ENCODE results near the gene PRR23B. TPM values are rescaled to one million over a fixed set of nuclear protein-coding genes. Genes with fewer than 3 reads are reported as not detected.

PRR23B gene
- total RNA-seq, 1 donor from 2014 or later: not detected

DNA sequence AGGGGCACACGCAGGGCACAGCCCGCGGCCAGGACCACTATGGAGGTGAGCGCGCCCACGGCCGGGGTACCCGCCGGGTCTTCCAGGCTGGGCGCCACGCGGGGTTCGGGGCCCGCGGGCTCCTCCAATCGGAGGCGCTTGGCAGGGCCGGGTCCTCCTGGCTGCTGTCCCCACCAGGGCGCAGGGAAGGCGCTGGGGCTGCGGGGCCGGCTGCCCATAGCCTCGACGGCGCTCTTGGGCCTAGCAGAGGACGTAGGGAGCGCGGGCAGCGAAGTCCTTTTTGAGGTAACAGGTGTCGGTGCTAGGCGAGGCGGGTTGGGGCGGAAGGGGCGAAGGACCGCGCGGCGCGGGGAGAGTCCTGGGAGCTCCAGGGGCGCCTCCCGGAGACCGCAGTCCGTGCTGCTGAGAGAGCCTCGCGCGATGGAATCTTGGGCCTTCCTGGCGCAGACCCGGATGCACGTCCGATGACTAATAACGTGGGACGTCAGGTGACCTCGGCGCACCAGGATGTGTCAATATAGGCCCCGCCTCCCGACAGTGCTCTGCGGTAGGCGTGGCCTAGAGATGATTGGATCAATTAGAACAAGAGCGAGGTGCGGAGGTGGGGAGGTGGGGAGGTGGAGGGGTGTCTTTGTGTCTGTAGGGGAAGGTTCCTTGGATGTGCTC lies 14.5 kb downstream of the PRR23B start, which contains the start of gene PRR23A:
Gene PRR23A (minus strand): TSS at position 218 of the 666 bp plus-strand sequence. CDS start 0 bp downstream, at position 218.
- no peaks in the 10 kb centered on the region for H3K4me1 Mint-ChIP-seq (ENCODE audit: low read depth)
- H3K4me3 Mint-ChIP-seq: no peak within 1 kb of the TSS

DNA sequence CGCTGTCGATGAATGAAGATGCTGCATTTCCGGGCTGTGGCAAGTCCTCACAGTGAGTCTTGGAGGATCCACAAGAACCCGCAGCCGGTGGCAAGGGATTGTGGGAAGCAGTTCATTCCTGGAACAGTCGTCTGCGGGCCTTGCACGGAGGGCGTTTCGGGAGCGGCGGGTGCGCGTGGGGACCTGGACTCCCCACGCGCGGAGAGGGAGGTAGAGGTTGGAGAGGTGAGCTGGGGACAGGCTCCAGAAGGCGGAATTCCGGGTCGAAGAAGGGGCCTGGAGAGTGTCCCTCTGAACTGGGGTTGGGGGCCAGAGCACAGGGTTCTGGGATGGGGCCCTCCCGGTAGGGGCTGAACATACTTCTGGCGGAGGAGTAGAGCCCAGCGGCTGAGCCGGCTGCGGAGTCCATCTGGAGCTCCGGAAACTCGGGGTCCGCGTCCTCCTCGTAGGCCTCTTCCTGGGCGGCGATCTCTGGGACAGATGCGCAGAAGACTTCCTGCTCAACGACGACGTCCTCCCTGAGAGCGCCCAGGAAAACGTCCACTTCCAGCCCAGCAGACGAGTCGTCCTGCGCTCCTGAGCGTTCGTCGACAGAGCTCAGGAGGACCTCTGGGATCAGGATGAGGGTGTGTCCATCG lies 15.3 kb downstream of the PRR23B start:
- Mint-ChIP-seq H3K36me3 (ENCODE audit: low read depth) (no peaks in the 10 kb centered on the region), H3K27ac (no peak overlapping the region), H3K27me3 (ENCODE audit: insufficient read depth) (no peaks in the 10 kb centered on the region), H3K9me3 (peaks cover 13% of the 10 kb centered on the region), H3K4me3 (no peak overlapping the region), H3K4me1 (ENCODE audit: low read depth) (no peaks in the 10 kb centered on the region)
- intact Hi-C loops (cut with micrococcal nuclease): no loop called here
- no peak for DNase-seq (ENCODE audit: low spot score)

More for the DNA sequence above, 14.5 kb downstream of the PRR23B start, which contains the start of gene PRR23A:
- Mint-ChIP-seq H3K27me3 (ENCODE audit: insufficient read depth) (no peaks in the 10 kb centered on the region), H3K27ac (no peak within 1 kb of the TSS), H3K36me3 (ENCODE audit: low read depth) (no peaks in the 10 kb centered on the region), H3K9me3 (peaks cover 13% of the 10 kb centered on the region)
- intact Hi-C loops (cut with micrococcal nuclease): no loop called here
- DNase-seq (ENCODE audit: low spot score): no peak

GRCh38 chr3:138995706-138996105 lies 25.0 kb downstream of the PRR23B start:
- Mint-ChIP-seq H3K4me1 (ENCODE audit: low read depth) (no peaks in the 10 kb centered on the region), H3K27ac (no peak overlapping the region), H3K4me3 (no peak overlapping the region), H3K36me3 (ENCODE audit: low read depth) (no peaks in the 10 kb centered on the region), H3K27me3 (ENCODE audit: insufficient read depth) (peaks cover 5% of the 10 kb centered on the region), H3K9me3 (no peaks in the 10 kb centered on the region)
- intact Hi-C loops (cut with micrococcal nuclease): no loop called here
- no peak for DNase-seq (ENCODE audit: low spot score)

- H3K4me3 Mint-ChIP-seq: no peak overlapping the region
- no peaks in the 10 kb centered on the region for H3K4me1 Mint-ChIP-seq (ENCODE audit: low read depth)
- H3K9me3 Mint-ChIP-seq: no peaks in the 10 kb centered on the region
- intact Hi-C loops (cut with micrococcal nuclease): no loop called here
- no peaks in the 10 kb centered on the region for H3K36me3 Mint-ChIP-seq (ENCODE audit: low read depth)
- no peak for DNase-seq (ENCODE audit: low spot score)
- no peak overlapping the region for H3K27ac Mint-ChIP-seq
- H3K27me3 Mint-ChIP-seq (ENCODE audit: insufficient read depth): no peaks in the 10 kb centered on the region
Observed at GRCh38 chr3:138987181-138987580, 33.5 kb downstream of the PRR23B start.

- intact Hi-C loops (cut with micrococcal nuclease): no loop called here
- H3K4me3 Mint-ChIP-seq: no peak overlapping the region
- DNase-seq (ENCODE audit: low spot score): no peak
- no peaks in the 10 kb centered on the region for H3K4me1 Mint-ChIP-seq (ENCODE audit: low read depth)
- H3K27ac Mint-ChIP-seq: no peak overlapping the region
- H3K9me3 Mint-ChIP-seq: no peaks in the 10 kb centered on the region
- peaks cover 2% of the 10 kb centered on the region for H3K27me3 Mint-ChIP-seq (ENCODE audit: insufficient read depth)
- H3K36me3 Mint-ChIP-seq (ENCODE audit: low read depth): no peaks in the 10 kb centered on the region
Observed at GRCh38 chr3:138985932-138986331, 34.8 kb downstream of the PRR23B start.

GRCh38 chr3:138984816-138985215 lies 35.9 kb downstream of the PRR23B start:
- no peaks in the 10 kb centered on the region for H3K4me1 Mint-ChIP-seq (ENCODE audit: low read depth)
- no peaks in the 10 kb centered on the region for H3K36me3 Mint-ChIP-seq (ENCODE audit: low read depth)
- DNase-seq (ENCODE audit: low spot score): no peak
- H3K9me3 Mint-ChIP-seq: no peaks in the 10 kb centered on the region
- H3K27ac Mint-ChIP-seq: no peak overlapping the region
- intact Hi-C loops (cut with micrococcal nuclease): no loop called here
- no peak overlapping the region for H3K4me3 Mint-ChIP-seq
- H3K27me3 Mint-ChIP-seq (ENCODE audit: insufficient read depth): peaks cover 4% of the 10 kb centered on the region

DNA sequence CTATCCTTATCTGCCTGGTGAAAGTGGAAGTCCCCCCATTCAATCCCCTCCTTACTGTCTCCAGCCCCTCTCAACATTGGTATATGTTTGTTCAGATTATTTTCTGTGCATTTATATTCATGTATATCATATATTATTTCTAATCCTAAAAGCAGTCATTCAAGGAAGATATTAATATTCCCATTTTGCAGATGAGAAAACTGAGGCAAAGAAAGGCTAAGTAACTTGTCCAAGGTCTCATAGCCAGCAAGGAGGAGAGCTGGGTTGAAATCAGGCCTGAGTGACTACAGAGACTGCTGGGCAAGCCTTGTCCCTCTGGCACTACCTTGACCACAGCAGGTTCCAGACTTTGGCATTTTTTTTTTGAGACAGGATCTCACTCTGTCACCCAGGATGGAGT lies 44.7 kb downstream of the PRR23B start:
- Mint-ChIP-seq H3K4me3 (no peak overlapping the region), H3K4me1 (ENCODE audit: low read depth) (no peaks in the 10 kb centered on the region), H3K27me3 (ENCODE audit: insufficient read depth) (peaks cover 8% of the 10 kb centered on the region), H3K9me3 (no peaks in the 10 kb centered on the region), H3K27ac (no peak overlapping the region), H3K36me3 (ENCODE audit: low read depth) (no peaks in the 10 kb centered on the region)
- intact Hi-C loops (cut with micrococcal nuclease): no loop called here
- DNase-seq (ENCODE audit: low spot score): no peak

DNA sequence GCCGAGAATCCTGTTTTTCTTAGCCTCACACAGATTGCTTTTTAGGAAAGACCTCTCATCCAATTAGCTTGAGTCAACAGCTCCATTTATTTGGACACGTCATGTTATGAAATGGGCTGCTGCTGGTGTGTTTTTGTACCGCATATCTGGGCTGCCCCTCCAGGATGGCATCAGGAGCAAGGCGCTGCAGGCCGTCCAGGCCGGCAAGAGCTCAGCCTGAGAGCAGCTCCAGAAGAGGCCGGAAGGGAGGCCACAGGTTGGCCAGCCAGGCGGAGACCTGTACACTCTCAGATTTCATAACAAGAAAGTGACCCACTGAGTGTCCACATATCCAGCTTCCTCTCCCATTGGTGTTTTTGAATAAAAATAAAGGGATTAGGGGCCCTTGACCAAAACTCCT lies 45.4 kb downstream of the PRR23B start:
- no peak for DNase-seq (ENCODE audit: low spot score)
- H3K36me3 Mint-ChIP-seq (ENCODE audit: low read depth): no peaks in the 10 kb centered on the region
- no peaks in the 10 kb centered on the region for H3K9me3 Mint-ChIP-seq
- peaks cover 5% of the 10 kb centered on the region for H3K27me3 Mint-ChIP-seq (ENCODE audit: insufficient read depth)
- H3K27ac Mint-ChIP-seq: no peak overlapping the region
- intact Hi-C loops (cut with micrococcal nuclease): no loop called here
- H3K4me3 Mint-ChIP-seq: no peak overlapping the region
- no peaks in the 10 kb centered on the region for H3K4me1 Mint-ChIP-seq (ENCODE audit: low read depth)

DNA sequence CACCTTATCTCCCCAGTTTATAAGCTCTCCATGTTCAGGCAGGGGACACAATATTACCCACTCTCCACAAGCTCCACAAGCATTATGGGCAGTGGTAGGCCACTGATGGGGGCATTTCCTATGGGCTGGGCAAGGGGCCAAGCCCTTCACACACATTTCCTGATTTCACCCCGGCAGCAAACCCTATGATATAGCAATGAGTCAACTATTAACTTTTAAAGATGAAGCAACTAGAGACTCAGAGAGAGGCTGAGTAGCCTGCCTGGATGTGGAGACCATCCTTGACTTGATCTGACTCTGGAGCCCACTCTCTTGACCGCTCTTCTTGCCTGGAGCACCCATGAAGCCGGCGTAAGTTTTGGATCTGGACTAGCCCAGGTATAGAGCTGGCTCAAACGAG lies 46.3 kb downstream of the PRR23B start:
- Mint-ChIP-seq H3K4me3 (no peak overlapping the region), H3K9me3 (no peaks in the 10 kb centered on the region), H3K4me1 (ENCODE audit: low read depth) (no peaks in the 10 kb centered on the region), H3K36me3 (ENCODE audit: low read depth) (no peaks in the 10 kb centered on the region), H3K27me3 (ENCODE audit: insufficient read depth) (peaks cover 9% of the 10 kb centered on the region), H3K27ac (no peak overlapping the region)
- DNase-seq (ENCODE audit: low spot score): no peak
- intact Hi-C loops (cut with micrococcal nuclease): no loop called here

DNA sequence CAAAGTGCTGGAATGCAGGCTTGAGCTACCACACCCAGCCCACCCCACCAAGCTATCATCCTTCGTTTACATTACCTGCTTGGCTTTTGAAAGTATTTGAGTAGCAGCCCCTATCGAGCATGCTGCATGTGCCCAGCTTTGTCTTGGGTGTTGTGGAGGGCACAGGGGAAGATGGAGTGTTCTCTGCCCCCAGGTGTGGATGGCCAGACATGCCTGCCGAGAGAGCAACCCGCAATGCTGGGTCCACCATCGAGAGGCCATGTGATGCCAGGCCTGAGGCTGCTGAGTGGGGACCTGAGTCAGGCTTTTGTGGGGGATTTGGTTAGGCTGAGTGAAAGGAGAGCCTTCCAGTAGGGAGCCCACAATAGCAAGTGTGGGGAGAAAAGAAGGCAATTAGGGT lies 47.8 kb downstream of the PRR23B start:
- no peak for DNase-seq (ENCODE audit: low spot score)

DNA sequence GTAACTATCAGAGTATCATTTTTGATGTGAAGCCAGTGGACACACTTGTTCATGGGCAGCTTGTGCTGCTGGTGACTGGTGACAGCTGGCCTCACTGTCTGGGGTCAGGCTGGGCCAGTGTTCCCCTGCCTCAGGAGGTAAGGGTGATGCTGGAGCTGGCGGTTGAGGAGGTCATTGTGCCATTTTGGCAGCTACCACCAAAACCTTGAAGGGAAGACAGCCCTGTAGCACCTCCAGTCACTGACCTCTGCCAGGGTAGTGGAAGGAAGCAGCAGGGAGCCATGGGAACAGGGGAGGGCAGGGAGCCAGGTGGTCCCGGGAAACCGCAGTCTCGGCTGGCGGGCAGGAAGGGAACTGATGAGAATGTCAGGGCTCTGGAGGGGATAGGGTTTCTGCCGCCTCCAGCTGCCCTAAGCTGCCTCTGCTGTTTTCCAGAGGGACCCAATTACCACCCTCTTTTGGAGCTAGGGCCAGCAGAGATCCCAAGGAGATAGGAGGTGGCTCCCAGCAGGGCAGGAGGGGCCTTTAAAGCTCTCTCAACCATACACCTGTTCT lies 48.9 kb downstream of the PRR23B start:
- Mint-ChIP-seq H3K27me3 (ENCODE audit: insufficient read depth) (peaks cover 5% of the 10 kb centered on the region), H3K27ac (no peak overlapping the region), H3K36me3 (ENCODE audit: low read depth) (no peaks in the 10 kb centered on the region), H3K9me3 (no peaks in the 10 kb centered on the region), H3K4me3 (no peak overlapping the region), H3K4me1 (ENCODE audit: low read depth) (no peaks in the 10 kb centered on the region)
- intact Hi-C loops (cut with micrococcal nuclease): no loop called here
- DNase-seq (ENCODE audit: low spot score): no peak

More for the DNA sequence above, 47.8 kb downstream of the PRR23B start:
- Mint-ChIP-seq H3K27ac (no peak overlapping the region), H3K4me3 (no peak overlapping the region), H3K27me3 (ENCODE audit: insufficient read depth) (peaks cover 9% of the 10 kb centered on the region), H3K9me3 (no peaks in the 10 kb centered on the region), H3K36me3 (ENCODE audit: low read depth) (no peaks in the 10 kb centered on the region), H3K4me1 (ENCODE audit: low read depth) (no peaks in the 10 kb centered on the region)
- intact Hi-C loops (cut with micrococcal nuclease): no loop called here

Measured in activated T-helper 1 cell treated with anti-CD3 and anti-CD28 coated beads, Interleukin-12 subunit alpha, Interleukin-12 subunit beta, Interleukin-2, Interleukin-4 antibody, amounts not matched to agents 30 ng/mL and 10 ng/mL and 1 ng/mL, durations not matched to agents 14 hours and 24 hours and 36 hours (primary cell).